Stimulated activated CD8-positive, alpha-beta memory T cell treated with anti-CD3 and anti-CD28 coated beads, Interleukin-4, amount 100 ng/mL, for 48 hours (primary cell): Measurements from ENCODE around the gene IFI6.
A peak's percentile ranks its signal among the peaks of the same experiment; 100 is the strongest.
"Not testable (repeated sequence)": the region's sequence is repeated elsewhere in the genome, so short reads cannot be mapped to it uniquely, and the experiment has no call there.

ENCODE experiments used
- DNase-seq: peaks from one replicate; pipeline ENCODE4 v3.0.0-alpha.2; 2020

IFI6 gene, protein sequence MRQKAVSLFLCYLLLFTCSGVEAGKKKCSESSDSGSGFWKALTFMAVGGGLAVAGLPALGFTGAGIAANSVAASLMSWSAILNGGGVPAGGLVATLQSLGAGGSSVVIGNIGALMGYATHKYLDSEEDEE

DNA sequence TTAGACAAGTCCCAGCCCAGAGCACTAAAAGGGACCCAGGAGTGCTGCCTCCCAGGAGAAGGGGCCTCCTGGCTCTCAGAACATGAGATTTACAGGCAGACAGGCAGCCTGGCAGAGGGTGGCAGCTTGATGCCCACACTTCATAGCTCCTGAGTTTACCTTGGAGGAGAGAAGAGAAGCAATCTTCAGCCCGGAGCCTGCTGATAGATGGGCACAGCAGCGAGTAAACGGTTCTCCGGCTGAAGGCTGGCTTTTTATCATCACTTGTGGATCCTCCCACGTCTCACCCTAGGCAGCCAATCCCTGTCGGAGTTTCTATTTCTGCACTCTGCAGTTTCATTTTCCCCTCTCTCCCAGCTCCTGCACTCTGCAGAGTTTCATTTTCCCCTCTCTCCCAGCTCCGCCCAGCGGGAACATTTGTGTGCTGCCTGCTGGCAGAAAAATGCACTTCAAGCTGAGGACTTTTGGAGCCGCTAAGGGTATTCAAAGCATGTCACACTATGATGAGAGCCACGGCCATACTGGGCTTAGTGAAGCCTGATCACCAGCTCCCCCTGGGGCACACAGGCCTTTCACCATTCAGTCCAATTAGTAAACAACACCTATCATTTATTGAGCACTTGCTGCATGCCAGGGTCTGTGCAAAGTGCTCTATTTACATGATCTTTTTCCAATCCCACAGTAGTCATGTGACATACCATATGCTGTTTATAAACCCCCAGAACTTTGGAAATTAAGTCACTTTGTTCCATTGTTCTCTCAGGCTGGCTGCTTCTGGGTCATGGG lies at the start of gene IFI6:
IFI6 (minus strand) TSS at position 229 of the 786 bp plus-strand sequence. CDS start 2,878 bp downstream, outside the sequence.
- DNase-seq = peak; percentile 78

DNA sequence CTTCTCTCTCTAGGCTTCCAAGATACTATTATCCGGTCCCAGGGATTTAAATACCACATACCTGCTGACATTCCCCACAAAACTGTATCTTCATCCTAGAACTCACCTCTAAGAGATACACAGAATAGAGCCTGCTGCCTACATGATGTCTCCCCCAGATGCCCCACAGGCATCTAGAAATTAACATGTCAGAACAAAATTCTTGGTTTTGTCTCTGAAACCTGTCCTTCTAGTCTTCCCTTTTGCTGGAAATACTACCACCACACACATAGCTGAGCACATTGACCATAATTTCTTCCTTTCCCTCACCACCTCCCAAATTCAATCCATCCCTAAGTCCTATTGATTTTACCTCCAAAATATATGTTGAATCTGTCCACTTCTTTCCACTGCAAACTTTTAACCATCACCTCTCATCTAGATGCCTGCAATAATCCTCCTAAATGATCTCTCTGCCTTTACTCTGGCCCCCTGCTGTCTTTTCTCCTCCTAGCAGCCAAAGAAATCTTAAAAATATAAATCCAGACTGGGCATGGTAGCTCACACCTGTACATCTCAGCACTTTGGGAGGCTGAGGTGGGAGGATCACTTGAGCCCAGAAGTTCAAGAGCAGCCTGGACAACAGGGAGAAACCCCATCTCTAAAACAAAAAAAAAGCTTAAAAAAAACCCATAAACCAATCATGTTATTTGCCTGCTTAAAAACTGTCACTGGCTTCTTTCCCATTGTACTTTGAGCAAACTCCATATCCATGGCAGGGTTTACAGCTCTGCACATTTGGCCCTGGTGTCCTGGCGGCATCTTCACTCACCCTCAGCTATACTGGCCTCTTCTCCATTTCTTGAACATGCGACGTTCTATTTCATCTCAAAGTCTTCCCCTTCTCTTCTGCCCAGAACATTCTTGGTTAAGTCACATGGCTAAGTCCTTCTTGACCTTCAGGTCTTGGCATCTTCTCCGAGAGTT lies 47.6 kb upstream of the IFI6 start:
- DNase-seq = no peak

DNA sequence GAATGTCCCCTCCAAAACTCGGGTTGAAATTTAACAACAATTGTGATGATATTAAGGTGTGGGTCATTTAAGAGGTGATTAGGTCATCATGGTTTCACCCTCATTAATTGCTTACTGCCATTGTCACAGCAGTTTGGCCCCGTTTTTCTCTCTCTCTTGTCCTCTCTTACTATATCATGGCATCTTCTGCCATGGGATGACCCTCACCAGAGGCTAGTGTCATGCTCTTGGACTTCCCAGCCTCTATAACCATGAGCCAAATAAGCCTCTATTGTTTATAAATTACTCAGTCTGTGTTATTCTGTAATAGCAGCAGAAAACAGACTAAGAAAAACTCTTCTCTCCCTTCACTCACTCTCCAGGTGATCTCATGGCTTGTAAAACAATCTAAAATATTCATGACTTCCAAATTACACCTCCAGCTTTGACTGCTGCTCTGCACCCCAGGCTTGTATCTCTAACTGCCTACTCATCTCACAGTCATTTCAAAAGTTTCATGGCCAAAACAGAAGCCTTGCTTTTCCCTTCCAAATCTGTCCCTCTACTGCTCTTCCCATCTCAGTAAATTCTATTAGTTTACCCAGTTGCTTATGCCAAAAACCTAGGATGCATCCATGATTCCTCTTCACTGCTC lies 44.4 kb upstream of the IFI6 start:
- DNase-seq = no peak

DNA sequence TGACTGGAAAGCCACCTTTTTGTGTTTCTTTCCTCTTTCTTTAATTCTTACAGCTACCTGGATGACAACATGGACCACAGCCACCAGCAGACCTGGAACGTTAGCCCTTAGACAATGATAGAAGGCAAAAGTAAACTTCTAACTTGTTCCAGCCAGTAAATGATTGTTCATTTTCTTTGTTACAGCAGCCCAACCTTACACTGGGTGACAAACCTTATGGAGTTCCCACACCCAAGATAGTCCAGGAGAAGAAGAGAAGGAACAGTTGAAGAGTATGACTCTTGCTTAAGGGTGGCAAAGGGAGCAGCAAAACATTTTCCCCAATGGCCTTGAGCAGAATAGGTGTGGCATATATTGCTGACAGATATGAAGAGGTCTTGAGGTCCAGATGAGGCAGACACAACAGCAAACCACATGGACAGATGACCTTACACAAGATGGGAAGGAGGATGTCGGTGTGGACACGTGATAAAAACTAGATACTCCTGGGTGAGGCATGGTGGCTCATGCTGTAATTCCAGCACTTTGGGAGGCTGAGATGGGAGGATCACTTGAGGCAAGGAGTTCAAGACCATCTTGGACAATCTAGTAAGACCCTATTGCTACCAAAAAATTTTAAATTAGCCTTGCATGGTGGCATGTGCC lies 42.0 kb upstream of the IFI6 start:
- no peak for DNase-seq

DNA sequence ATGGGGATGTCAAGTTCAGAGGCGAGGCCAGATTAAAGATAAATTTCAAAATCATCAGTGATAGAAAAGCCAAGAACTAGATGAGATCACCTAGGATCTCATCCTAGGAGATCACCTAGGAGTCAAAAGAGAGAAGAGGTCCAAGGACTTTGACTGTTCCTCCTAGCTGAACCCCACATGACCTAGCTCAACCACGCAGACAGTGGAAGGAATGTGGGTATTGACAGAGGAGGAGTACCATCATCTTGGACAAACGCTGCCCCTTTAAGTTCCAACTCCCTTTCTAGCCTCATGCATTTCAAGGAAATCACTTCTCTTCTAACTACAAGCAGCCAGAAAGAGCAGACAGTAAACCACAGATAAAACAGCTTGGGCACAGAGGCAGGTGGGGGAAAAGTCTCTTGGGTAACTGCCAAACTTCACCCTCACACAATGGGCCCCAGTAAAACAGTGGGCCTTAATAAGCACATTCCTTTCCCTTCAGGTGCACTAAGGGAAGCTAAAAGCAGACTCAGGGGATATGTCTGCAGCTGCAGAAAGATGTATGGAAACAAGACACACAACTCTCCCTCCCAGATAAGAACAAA lies 41.2 kb upstream of the IFI6 start:
- DNase-seq = no peak

DNA sequence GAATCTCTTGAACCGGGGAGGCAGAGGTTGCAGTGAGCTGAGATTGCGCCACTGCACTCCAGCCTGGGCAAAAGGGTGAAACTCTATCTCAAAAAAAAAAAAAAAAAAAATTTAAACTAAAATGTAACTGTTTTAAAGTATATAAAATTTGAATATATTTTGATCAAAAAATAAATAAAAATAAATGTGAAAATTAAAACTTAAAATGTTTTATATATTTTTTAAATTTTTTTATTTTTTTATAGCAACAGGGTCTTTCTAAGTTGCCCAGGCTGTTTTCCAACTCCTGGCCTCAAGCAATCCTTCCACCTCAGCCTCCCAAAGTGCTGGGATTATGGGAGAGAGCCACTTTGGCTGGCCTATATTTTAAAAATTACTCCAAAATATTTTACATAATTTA lies 38.6 kb upstream of the IFI6 start:
- no peak for DNase-seq

DNA sequence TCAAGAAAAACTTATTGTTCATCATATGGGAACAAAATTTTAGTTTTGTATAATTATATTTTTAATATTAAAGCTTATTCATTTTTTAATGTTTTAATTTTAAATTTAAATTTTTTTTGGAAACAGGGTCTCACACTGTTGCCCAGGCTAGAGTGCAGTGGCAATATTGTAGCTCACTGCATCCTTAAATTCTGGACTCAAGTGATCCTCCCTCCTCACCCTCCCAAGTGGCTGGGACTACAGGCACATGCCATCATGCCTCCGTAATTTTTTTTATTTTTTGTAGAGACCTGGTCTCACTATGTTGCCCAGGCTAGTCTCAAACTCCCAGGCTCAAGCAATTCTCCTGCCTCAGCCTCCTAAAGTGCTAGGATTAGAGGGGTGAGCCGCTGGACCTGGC lies 33.6 kb upstream of the IFI6 start:
- DNase-seq = no peak

DNA sequence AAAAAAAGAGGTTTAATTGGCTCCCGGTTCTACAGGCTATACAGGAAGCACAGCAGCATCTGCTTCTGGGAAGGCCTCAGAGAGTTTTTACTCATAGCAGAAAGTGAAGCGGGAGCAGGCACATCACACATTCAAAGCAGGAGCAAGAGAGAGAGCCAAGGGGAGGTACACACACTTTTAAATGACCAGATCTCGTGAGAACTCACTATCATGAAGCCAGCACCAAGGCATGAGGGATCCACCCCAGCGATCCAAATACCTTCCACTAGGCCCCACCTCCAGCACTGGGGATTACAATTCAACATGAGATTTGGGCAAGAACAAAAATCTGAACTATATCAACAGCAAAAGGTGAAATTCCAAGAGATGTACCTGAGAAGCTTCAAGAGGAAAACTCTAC lies 33.0 kb upstream of the IFI6 start:
- DNase-seq = no peak

DNA sequence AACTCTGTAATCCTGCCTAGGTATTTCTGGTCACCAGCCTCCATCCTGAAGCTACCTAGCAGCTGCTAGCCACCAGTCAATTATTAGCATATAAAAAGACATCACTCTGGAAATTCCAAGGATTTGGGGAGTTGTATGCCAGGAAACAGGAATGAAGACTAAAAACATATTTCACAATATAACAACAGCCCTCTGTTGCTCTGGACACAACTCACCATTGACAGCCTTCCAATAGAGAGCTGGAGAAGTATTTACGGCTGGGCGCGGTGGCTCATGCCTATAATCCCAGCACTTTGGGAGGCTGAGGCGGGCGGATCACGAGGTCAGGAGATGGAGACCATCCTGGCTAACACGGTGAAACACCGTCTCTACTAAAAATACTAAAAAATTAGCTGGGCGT lies 24.8 kb upstream of the IFI6 start:
- not testable (repeated sequence) for DNase-seq

DNA sequence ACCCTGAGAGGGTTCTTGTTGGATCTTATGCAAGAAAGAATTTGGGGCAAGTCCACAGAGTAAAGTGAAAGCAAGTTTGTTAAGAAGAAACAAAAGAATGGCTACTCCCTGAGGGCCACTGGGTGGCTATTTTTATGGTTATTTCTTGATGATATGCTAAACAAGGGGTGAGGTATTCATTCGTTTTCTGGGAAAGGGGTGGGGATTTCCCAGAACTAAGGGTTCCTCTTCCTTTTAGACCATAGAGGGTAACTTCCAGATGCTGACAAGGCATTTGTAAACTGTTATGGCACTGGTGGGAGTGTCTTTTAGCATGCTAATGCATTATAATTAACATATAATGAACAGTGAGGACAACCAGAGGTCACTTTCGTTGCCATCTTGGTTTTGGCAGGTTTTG lies 18.2 kb upstream of the IFI6 start:
- no peak for DNase-seq

DNA sequence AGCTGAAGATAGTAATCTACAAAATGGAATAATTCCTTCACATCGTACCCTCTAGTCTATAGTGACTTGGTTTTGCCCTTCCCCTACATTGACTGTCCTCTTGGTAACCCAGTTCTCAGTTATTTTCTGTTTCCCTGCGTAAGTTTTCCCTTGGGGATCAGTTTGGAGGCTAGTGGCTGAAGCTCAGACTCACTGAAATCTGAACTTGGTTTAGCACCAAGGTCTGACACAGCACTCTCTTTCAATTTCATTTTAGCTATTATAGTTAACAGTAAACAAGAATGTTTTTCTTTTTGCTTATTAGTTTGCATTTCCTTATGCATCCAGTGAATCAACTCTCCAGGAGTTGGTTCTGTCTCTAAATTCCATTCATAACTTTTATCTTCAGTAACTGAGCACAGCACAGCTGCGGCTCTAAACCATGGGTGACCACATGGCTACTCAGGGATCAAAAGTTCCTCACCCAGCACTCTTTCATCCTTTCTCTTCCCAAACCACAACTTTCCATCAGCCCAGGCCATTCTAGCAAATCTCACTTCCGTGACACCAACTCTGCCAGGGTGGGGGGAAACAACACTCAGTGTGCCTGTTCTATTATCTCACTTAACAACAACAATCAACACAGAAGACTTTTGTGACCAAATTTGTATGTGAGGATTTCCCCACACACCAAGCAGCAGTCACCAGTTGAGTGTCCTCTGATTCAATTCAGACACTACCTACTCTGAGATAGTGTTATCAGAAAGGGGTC lies 17.6 kb upstream of the IFI6 start:
- no peak for DNase-seq

DNA sequence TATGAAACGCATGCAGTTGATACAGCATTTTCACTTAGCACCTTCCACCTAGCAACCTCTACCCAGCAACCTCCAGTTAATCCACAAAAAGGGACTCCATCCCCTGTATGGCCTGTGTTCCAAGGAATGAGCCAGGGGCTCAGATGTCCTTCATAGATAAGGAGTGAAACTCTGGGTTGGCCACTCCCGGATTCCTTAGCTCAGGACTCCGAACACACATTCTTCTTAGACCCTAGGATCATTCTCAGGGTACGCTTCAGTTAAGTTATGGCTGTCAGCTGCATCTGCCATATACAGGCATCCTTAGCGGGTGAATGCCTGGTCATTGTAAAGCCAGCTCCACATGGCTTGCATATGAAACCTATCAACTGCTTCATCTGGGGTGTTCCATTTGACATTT lies 15.9 kb upstream of the IFI6 start:
- DNase-seq = no peak

DNA sequence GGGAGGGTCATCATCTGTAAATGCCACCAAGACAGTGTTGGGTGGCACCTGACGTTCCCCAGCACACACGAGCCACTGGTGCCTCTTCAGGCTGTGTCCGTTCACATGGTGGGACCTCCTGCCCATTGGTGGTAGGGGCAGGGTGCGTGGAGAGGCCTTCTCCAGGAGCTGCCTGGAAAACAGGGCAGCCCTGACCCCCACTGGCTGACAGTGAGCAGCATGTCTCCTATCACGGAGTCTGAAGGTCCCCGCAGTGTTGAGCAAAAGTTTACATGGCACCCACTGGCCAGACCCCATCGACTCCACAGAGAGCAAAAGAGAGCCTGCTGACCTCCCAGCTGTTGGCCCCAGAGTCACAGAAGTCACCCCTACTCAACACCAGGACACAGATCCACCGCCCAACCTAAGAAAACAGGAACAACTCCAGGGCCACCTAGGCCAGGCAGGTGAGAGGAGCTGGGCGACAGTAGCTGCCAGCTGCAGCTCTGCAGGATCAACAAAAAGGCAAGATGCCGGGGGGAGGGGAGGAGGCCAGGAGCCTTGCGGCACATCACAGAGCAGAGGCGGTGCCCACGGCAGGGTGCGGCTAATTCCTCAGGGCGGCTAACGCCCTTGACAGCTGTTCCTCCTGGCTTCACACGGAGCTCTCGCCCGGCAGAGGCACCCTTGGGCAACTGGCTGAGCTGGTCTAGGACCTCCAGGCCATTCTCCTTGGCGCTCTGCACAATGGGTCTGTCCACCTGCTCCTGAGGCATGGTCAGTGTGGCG lies 14.4 kb upstream of the IFI6 start:
- DNase-seq = no peak

DNA sequence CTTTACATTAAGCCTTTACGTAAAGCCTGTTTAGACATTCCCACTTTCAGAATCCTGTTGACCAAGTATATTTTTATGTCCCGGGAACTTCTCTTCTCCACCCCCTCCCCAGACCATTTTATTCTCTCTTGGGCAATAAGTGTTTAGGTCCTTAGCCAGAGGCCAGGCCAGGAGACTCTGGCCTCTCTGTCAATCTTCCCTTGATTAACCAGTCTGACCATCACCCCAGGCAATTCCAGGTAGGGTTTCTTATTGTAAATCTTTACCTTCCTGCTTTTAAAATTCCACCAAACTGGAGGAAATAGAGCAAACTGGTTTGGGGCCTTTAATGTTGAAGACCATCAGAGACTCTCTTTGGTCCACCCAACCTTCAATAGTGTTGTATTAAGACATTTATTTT lies 12.2 kb upstream of the IFI6 start:
- DNase-seq = no peak

DNA sequence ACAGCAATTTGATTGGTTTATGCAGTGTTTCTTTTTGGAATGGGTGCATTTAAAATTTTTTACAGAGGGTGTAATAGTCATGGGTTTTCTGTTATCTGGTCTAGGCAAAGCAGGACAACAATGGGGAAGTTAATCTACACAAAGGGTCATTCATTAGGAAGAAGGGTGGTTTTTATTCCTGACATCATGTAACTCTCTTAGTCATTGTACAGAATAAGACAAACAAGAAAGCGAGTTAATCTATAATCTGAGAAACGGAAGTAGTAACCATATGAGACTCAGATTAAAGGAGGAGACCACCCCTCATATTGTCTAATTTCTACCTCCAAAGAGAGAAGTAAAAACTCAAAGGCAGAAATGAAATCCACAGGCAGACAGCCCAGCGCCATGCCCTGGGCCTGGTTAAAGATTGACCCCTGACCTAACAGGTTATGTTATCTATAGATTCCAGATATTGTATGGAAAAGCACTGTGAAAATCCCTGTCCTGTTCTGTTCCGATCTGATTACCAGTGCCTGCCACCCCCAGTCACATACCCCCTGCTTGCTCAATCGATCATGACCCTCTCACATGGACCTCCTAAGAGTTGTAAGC lies 10.5 kb upstream of the IFI6 start:
- no peak for DNase-seq

DNA sequence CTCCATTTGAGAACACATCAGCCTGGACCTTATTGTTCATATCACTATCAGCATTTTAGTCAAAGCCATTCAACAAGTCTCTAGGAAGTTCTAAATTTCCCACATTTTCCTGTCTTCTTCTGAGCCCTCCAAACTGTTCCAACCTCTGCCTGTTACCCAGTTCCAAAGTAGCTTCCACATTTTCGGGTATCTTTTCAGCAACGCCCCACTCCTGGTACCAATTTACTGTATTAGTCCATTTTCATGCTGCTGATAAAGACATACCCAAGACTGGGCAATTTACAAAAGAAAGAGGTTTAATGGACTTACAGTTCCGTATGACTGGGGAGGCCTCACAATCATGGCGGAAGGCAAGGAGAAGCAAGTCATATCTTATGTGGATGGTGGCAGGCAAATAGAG lies 9.6 kb upstream of the IFI6 start:
- DNase-seq = not testable (repeated sequence)

DNA sequence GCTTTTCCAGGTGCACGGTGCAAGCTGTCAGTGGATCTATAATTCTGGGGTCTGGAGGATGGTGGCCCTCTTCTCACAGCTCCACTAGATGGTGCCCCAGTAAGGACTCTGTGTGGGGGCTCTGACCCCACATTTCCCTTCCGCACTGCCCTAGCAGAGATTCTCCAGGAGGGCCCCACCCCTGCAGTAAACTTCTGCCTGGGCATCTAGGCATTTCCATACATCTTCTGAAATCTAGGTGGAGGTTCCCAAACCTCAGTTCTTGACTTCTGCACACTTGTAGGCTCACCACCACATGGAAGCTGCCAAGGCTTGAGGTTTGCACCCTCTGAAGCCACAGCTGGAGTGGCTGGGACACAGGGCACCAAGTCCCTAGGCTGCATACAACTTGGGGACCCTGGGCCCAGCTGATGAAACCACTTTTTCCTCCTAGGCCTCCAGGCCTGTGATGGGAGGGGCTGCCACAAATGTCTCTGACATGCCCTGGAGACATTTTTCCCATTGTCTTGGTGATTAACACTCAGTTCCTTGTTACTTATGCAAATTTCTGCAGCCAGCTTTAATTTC lies 8.3 kb upstream of the IFI6 start:
- DNase-seq = not testable (repeated sequence)

DNA sequence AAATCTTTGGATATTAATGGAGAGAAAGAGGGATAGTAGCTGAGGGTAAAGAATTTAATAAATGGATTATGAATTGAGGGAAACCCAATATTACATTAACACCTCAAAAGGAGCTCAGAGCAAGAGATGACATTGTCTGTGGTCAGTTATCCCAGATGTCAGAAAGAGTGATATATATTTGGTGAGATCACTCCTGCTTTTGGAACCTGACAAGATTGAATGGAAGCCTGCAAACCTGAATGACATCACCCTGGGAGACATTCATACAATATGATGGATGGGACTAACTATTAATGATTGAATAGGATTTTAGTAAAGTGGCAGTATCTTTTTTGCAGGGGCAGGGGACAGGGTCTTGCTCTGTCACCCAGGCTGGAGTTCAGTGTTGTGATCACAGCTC lies 6.8 kb upstream of the IFI6 start:
- DNase-seq = no peak

DNA sequence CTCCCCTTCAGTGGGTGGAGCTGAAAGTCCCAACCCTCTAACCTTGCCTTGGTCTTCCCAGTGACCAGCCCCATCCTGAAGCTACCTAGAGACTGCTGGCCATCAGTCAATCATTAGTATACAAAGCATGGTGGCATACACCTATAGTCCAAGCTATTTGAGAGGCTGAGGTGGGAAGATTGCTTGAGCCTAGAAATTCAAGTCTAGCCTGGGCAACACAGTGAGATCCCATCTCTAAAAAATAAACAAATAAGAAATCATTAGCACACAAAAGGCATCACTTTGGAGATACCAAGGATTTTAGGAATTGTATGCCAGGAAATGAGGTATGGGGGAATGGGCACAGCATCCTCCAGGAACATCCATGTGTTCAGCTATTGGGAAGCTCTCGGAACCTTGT lies 4.4 kb upstream of the IFI6 start:
- DNase-seq = no peak

DNA sequence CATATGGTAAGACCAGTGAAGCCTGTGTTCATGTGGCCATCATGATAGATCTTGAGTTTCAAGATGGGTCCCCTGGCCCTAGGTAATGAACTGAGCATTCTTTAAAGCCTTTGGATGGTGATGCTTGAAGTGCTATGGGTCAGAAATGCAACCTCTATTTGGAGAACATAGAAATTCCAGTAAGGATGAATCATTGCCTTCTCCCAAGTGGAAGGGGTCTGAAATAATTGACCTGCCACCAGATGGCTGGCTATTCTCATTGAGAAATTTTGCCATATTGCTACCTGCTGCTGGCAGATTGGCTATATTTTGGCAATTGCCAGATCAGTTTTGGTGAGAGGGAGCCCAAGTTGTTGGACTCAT lies 739 bp upstream of the IFI6 start:
- no peak for DNase-seq
